HG02642 (cell line): ENCODE results near the gene SMIM13.

Experiments used
- ATAC-seq: cut with Tn5 transposase; IDR thresholded peaks from one replicate; pipeline ENCODE4 v1.9.1; 2021; ENCODE audit warnings: mild to moderate bottlenecking; ENCODE audit not compliant: unreplicated experiment, poor library complexity

Gene SMIM13

GRCh38 chr6:11183761-11184362 is 90.2 kb downstream of the SMIM13 start:
- no peak for ATAC-seq

- no peak for ATAC-seq
Measured at GRCh38 chr6:11185204-11185842, 91.7 kb downstream of the SMIM13 start.

GRCh38 chr6:11187301-11187700 is 93.7 kb downstream of the SMIM13 start:
- ATAC-seq = no peak
